Measurements from ENCODE around the gene CMSS1. TPM values are rescaled to one million over a fixed set of nuclear protein-coding genes. Genes with fewer than 3 reads are reported as not detected.

CMSS1 gene
- total RNA-seq, 6 experiments from 2014 or later, result 10.1 to 14.6 (median 11.6) TPM

DNA sequence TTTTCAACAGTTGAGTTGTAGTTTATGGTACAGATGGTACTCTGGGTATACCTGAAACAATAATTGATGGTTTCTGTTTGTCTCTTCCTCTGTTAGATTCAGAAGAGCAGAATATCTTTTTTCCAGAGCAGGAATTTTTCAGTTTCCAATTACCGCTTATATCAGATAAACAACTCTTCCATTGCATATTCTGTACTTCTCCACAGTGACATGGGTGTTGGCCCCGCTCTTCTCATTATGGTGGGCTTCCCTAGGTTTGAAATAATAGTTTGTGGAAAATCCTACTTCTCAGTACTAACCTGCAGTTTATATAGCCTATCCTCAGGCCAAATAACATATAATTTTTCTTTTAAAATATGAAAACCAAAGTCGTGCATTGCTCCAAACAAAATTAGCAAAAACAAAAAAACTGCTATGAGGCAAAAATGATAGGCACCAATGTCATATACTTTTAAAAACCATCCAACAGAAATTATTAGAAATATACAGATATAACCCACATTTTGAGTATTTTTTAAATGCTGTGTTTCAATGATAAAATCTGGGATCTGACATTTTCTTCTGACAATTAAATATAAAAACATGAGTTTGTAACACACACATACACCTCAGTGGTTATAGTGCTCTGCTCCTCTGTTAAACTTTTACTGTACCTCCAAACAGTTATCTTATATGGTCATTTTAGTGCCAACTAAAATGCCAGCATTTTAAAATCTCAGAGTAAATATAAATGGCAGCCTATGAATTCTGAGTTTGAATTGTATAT lies 56.8 kb downstream of the CMSS1 start:
- Histone ChIP-seq H3K4me3 (peak overlapping the region in 1 of 3 donors; percentile 65), H3K27ac (peak overlapping the region in 2 of 3 donors; percentile 74 to 88), H3K36me3 (no peaks in the 10 kb centered on the region), H3K27me3 (no peaks in the 10 kb centered on the region), H3K9me3 (no peaks in the 10 kb centered on the region), H3K4me1 (peaks cover 0 to 12% (median 3%) of the 10 kb centered on the region in 4 donors)
- no peak for DNase-seq
- intact Hi-C loops (cut with DNase I), result no loop called here
- no peak for TF ChIP-seq POLR2A (IDR thresholded peaks at IDR 0.05)
- TF ChIP-seq, protein P1, sequence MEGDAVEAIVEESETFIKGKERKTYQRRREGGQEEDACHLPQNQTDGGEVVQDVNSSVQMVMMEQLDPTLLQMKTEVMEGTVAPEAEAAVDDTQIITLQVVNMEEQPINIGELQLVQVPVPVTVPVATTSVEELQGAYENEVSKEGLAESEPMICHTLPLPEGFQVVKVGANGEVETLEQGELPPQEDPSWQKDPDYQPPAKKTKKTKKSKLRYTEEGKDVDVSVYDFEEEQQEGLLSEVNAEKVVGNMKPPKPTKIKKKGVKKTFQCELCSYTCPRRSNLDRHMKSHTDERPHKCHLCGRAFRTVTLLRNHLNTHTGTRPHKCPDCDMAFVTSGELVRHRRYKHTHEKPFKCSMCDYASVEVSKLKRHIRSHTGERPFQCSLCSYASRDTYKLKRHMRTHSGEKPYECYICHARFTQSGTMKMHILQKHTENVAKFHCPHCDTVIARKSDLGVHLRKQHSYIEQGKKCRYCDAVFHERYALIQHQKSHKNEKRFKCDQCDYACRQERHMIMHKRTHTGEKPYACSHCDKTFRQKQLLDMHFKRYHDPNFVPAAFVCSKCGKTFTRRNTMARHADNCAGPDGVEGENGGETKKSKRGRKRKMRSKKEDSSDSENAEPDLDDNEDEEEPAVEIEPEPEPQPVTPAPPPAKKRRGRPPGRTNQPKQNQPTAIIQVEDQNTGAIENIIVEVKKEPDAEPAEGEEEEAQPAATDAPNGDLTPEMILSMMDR (IDR thresholded peaks at IDR 0.05), result no peak
- WGBS (ENCODE audit: insufficient coverage, low coverage, low lambda C conversion rate, missing lambda C conversion rate), result 75% methylated on average over 3 of the region's 3 CpGs
- ATAC-seq, result no peak

DNA sequence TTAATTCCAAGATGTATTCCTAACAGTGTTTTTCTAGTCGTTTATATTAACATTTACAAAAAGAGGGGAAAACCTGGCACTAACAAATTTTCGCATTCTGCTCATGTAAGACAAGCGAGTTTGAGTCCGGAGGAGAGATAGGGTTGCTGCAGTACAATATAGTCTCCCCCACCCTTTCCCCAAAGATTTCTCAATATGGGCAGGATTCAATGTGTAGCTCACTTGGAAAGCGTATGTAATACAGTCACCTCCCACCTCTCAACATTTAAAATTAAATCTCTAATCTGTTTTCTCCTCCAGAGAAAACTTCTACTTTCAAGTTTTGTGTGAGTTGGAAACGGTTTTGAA lies 57.9 kb downstream of the CMSS1 start:
- Histone ChIP-seq H3K27me3 (no peaks in the 10 kb centered on the region), H3K9me3 (no peaks in the 10 kb centered on the region), H3K36me3 (no peaks in the 10 kb centered on the region), H3K4me3 (peak overlapping the region; percentile 62 to 65 (median 62)), H3K4me1 (peaks cover 0 to 12% (median 3%) of the 10 kb centered on the region in 4 donors), H3K27ac (peak overlapping the region; percentile 74 to 88 (median 77))
- DNase-seq (no peak), ATAC-seq (peak; percentile 52 to 59 (median 56))
- intact Hi-C loops (cut with DNase I), result no loop called here
- no peak for TF ChIP-seq POLR2A (IDR thresholded peaks at IDR 0.05)
- TF ChIP-seq, protein P1 (IDR thresholded peaks at IDR 0.05), result no peak
- 4% methylated on average over 6 of the region's 6 CpGs for WGBS (ENCODE audit: insufficient coverage, low coverage, low lambda C conversion rate, missing lambda C conversion rate)

DNA sequence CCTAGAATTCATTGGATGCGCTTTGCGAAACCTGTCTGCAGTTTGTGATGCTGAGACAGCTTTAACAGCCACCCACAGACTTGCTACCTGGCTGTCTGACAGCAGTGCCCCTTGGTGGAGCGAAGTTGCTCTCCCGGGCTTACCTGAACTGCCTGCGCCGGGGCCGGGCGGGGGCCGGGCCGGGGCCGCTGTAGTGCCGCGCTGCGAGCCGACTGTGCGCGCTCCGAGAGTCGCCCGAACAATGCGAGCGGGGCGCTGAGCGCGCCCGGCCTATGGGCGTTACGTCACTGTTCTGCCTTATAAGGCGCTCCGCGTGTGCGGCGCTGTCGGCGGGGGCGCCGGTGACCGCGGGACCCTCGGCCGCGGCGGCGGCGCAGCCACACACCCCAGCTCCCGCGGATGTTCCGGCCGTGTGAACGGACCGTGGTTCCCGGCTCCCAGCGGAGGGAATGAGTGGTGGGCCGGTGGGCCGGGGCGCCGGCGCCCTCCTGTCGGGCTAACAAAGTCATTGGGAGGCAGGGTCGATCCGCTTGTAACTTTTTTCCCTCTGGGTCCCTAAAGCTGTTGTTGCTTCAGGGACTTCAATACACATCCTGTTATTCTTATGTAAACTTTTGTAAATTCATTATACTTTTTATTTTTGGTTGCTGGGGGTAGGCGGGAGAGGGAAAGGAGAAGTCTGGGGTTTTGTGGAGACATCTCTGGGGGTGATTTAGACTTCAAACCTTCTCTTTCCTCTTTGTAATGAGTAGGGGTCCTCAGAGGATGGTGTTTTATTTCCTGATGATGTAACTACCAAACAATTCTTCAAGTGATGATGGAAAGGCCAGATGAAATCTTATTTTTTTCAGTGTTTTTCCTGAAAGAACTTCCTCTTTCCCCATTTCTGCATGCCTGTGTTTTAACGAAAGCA lies 58.5 kb downstream of the CMSS1 start:
- WGBS (ENCODE audit: insufficient coverage, low coverage, low lambda C conversion rate, missing lambda C conversion rate), result 11% methylated on average over 18 of the region's 63 CpGs
- H3K27ac ChIP-seq, result peak overlapping the region; percentile 74 to 88 (median 77)
- ATAC-seq (peak; percentile 94 to 98 (median 97)), DNase-seq (peak; percentile 78 to 85 (median 83))
- peak overlapping the region; percentile 62 to 65 (median 62) for H3K4me3 ChIP-seq
- intact Hi-C loops (cut with DNase I), result no loop called here
- peaks cover 0 to 8% (median under 1%) of the 10 kb centered on the region in 4 donors for H3K4me1 ChIP-seq
- H3K9me3 ChIP-seq, result no peaks in the 10 kb centered on the region
- H3K27me3 ChIP-seq, result no peaks in the 10 kb centered on the region
- TF ChIP-seq POLR2A (IDR thresholded peaks at IDR 0.05), result peak; percentile 84
- TF ChIP-seq, protein P1 (IDR thresholded peaks at IDR 0.05), result no peak
- H3K36me3 ChIP-seq, result no peaks in the 10 kb centered on the region

DNA sequence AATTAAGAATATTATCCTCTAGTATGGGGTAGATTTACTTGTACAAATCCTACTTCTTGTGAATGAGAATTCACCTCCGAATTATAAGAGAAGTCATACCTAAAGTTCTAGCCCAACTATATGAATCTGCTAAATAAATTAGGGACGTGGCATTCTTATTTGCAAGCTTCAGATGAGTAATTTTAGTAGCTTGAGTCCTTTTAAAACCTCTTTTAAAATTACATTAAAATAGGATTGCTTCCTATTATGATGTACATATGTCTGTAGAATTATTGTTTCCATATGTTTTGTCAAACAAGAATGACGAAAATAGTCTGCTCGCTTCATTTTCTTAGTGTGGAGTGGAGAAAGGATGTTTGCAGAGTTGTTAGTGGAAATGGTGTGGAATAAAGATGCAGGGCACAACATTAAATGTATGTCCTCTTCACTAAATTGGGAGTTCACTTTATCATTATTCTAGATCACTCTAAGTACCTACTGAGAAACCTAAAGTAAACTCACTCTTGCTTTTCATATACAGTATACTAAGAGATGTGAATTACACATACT lies 59.4 kb downstream of the CMSS1 start:
- H3K4me1 ChIP-seq, result no peaks in the 10 kb centered on the region
- no peak for ATAC-seq
- no peak for DNase-seq
- intact Hi-C loops (cut with DNase I), result no loop called here
- peak overlapping the region in 1 of 3 donors; percentile 62 for H3K4me3 ChIP-seq
- no peaks in the 10 kb centered on the region for H3K9me3 ChIP-seq
- H3K27me3 ChIP-seq, result no peaks in the 10 kb centered on the region
- H3K27ac ChIP-seq, result peak overlapping the region in 1 of 3 donors; percentile 74
- WGBS (ENCODE audit: insufficient coverage, low coverage, low lambda C conversion rate, missing lambda C conversion rate), result 76% methylated on average over 4 of the region's 4 CpGs
- TF ChIP-seq, protein P1 (IDR thresholded peaks at IDR 0.05), result no peak
- TF ChIP-seq POLR2A (IDR thresholded peaks at IDR 0.05), result no peak
- H3K36me3 ChIP-seq, result no peaks in the 10 kb centered on the region

Measured in right lobe of liver (tissue), 6 donors.